Adrenal gland (tissue), 12 donors: ENCODE measurements around the gene NMT1. TPM values are rescaled to one million over a fixed set of nuclear protein-coding genes. Genes with fewer than 3 reads are reported as not detected.

Experiments
- DNase-seq, 7 donors: peaks; one replicate each; pipeline ENCODE4 v3.0.0-alpha.2; 2019 to 2020
- H3K27ac ChIP-seq, 5 donors: fragments of 200-600 bp; sonication (generic) in 4 of 5; 1 replicate in 3 of 5; 2 replicates in 2 of 5; pipeline versions ENCODE4 v1.5.1 to v1.8.0; 2016 to 2020; ENCODE audit warnings: mild to moderate bottlenecking in 1 of 5
- H3K27me3 ChIP-seq: fragments of 200-600 bp; 2 replicates; pipeline ENCODE4 v1.8.0; 2021
- H3K36me3 ChIP-seq, 2 donors: fragments of 200-600 bp; replicated peaks in 1 of 2; 1 replicate in 1 of 2; 2 replicates in 1 of 2; pipeline versions ENCODE4 v1.5.1 to v1.8.0; 2018 to 2022
- H3K4me1 ChIP-seq, 2 donors: fragments of 200-600 bp; replicated peaks in 1 of 2; 1 replicate in 1 of 2; 2 replicates in 1 of 2; pipeline versions ENCODE4 v1.5.1 to v1.8.0; 2018 to 2021
- H3K4me3 ChIP-seq, 4 donors: fragments of 200-600 bp; sonication (generic) in 3 of 4; one replicate each; pipeline ENCODE4 v1.5.1; 2016 to 2018
- H3K9me3 ChIP-seq, 3 donors: fragments of 200-600 bp; sonication (generic) in 1 of 3; replicated peaks in 1 of 3; 1 replicate in 2 of 3; 2 replicates in 1 of 3; pipeline versions ENCODE4 v1.5.1 to v1.8.0; 2016 to 2021
- POLR2A ChIP-seq, 2 donors: fragments of 450-650 bp; IDR thresholded peaks; one replicate each; pipeline ENCODE4 v1.6.1; 2017; ENCODE audit warnings: antibody characterized with exemption in 2 of 2, mild to moderate bottlenecking in 2 of 2, moderate library complexity in 1 of 2
- WGBS, 4 donors: extraction: QIAGEN DNeasy Blood & Tissue Kit in 2 of 4; methylation state at CpG; one replicate each; pipeline versions ENCODE4 v1.1.5 to v1.1.7; 2013 to 2017; 5-methylcytosine and 5-hydroxymethylcytosine counted together
- intact Hi-C, 2 donors: fragments of 100-400 bp; cut with DNase I; formaldehyde crosslinking; loops; one replicate each; pipeline versions ENCODE4 v1.14.1 to v1.15.0; 2022 to 2023
- polyA plus RNA-seq, 3 donors: library from polyadenylated mRNA; stranded (reverse); fragments of 200-250 nt in 2 of 3; fragments of 350-450 nt in 1 of 3; fragmentation: Illumina TruSeq in 1 of 3; extraction: RNeasy Lipid Tissue Mini Kit (QIAGEN cat#74804) in 1 of 3; gene quantifications; one replicate each; pipeline ENCODE4 v1.2.3, GENCODE V29; 2013 to 2014
- total RNA-seq, 9 donors: library from RNA; depleted of rRNA in 4 of 9; stranded (reverse); fragments of >200 nt in 4 of 9; fragments of 120-200 nt in 1 of 9; fragmentation: NEBNext Ultra II Directional in 1 of 9; extraction: Animal tissue kit (Norgen Biotek cat#: 25700) in 1 of 9; gene quantifications; one replicate each; pipeline versions ENCODE4 v1.1.0 to v1.2.4, GENCODE V29; 2013 to 2023
- TF ChIP-seq, protein P1 (sequence below), 6 experiments: fragments of 450-650 bp in 4 of 6; fragments of 200-600 bp in 2 of 6; sonication (generic) in 1 of 6; IDR thresholded peaks; 1 replicate in 5 of 6; 2 replicates in 1 of 6; pipeline versions ENCODE4 v1.5.1 to v1.8.0; 2016 to 2021; ENCODE audit warnings: antibody characterized with exemption in 6 of 6, mild to moderate bottlenecking in 2 of 6, moderate library complexity in 1 of 6
- donor health status: healthy with polysubstance abuse.
- donor health status: Bipolar disorder and iron deficiency.
- donor health status: DM: yes; HTN: yes; CAD: no.
- donor health status: DM: no; HTN: no; CAD: no.
- donor health status: DM: no; HTN: no; CAD: no.
- donor health status: DM: yes; HTN: yes; CAD: no.

NMT1 gene
- total and polyA plus RNA-seq, 12 donors, result 85.9 to 174 (median 136) TPM

DNA sequence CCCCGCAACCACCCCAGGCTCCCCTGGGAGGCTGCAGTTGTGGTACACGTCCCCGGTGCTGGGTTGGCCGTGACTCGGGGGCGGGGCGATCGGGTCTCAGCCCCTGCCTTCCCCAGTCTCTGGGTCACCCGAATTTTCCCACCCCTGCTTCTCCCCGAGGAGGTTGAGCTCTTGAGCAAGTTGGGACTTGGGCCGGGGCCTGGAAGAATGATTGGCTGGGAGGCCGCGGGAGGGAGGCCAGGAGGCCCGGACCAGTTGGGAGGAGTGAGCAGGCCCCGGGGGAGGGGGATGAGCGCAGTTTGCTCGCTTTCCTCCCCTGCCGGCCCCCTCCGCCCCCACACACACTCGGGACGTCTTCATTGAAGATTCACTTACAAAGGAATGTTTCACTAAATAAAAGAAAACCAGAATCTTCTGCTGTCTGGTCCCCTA lies 82.7 kb downstream of the NMT1 start:
- TF ChIP-seq, protein P1, sequence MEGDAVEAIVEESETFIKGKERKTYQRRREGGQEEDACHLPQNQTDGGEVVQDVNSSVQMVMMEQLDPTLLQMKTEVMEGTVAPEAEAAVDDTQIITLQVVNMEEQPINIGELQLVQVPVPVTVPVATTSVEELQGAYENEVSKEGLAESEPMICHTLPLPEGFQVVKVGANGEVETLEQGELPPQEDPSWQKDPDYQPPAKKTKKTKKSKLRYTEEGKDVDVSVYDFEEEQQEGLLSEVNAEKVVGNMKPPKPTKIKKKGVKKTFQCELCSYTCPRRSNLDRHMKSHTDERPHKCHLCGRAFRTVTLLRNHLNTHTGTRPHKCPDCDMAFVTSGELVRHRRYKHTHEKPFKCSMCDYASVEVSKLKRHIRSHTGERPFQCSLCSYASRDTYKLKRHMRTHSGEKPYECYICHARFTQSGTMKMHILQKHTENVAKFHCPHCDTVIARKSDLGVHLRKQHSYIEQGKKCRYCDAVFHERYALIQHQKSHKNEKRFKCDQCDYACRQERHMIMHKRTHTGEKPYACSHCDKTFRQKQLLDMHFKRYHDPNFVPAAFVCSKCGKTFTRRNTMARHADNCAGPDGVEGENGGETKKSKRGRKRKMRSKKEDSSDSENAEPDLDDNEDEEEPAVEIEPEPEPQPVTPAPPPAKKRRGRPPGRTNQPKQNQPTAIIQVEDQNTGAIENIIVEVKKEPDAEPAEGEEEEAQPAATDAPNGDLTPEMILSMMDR (IDR thresholded peaks at IDR 0.05), result peak in 1 of 6 experiments; percentile 18
- peak in 1 of 2 donors; percentile 40 for TF ChIP-seq POLR2A (IDR thresholded peaks at IDR 0.05)
- intact Hi-C loops, result no loop called here
- H3K27me3 ChIP-seq, result no peaks in the 10 kb centered on the region
- peak overlapping the region; percentile 60 to 99 (median 84) for H3K27ac ChIP-seq
- peaks cover 25 to 30% of the 10 kb centered on the region in 2 donors for H3K4me1 ChIP-seq
- no peaks in the 10 kb centered on the region for H3K36me3 ChIP-seq
- DNase-seq, result peak; percentile 82 to 93 (median 92)
- peak overlapping the region in 2 of 4 donors; percentile 11 to 60 for H3K4me3 ChIP-seq
- WGBS, 4 donors, result 2 to 7% (median 4%) methylated on average over 10 to 21 of the region's 21 CpGs
- H3K9me3 ChIP-seq, result no peaks in the 10 kb centered on the region

DNA sequence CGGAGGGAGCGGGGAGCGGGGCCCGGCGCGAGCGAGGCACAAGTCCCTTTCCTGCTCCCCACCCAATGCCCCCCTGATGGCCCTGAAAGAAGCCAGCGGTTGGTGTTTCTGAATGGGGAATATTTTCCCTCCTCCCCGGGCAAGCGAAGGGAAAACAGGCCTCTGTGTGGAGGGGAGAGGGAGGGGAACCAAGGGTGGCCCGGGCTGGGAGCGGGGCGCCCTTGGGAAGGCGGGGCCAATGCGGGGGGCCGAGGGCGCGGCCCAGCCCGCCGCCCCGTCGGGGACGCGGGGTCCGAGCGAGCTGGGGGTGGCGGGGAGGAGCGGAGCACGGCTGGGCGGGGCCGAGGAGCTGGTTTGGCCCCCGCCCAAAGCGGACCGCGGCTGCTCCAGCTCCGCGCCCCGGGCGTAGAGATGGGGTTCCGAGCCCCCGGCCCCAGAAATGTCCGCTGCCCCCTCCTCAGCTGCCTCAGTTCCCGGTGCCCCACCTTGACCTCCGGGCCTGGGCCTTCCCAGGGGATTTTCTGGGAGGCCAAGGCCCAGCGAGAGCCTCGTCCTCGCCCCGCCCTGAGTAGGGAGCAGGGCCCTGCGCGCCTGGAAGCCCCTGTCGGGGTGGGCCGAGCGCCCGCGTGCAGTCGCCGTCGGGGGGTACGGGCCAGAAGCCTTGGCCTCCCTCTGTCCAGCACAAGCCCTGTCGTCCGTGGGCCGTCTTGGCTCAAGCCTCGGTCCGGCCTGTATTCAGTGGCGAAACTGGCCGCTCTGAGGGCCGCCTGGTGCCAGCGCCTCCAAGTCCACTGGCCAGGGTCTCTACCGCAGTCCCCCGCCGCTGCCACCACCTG lies 83.3 kb downstream of the NMT1 start:
- Histone ChIP-seq H3K36me3 (no peaks in the 10 kb centered on the region), H3K9me3 (no peaks in the 10 kb centered on the region), H3K4me1 (peaks cover 25 to 30% of the 10 kb centered on the region in 2 donors), H3K4me3 (peak overlapping the region in 2 of 4 donors; percentile 11 to 60), H3K27ac (peak overlapping the region; percentile 60 to 99 (median 84)), H3K27me3 (no peaks in the 10 kb centered on the region)
- peak in 4 of 7 donors; percentile 62 to 74 (median 62) for DNase-seq
- intact Hi-C loops, result no loop called here
- WGBS, 4 donors, result 4 to 21% (median 12%) methylated on average over 11 to 70 of the region's 71 CpGs
- TF ChIP-seq, protein P1 (IDR thresholded peaks at IDR 0.05), result no peak
- TF ChIP-seq POLR2A (IDR thresholded peaks at IDR 0.05), result no peak

DNA sequence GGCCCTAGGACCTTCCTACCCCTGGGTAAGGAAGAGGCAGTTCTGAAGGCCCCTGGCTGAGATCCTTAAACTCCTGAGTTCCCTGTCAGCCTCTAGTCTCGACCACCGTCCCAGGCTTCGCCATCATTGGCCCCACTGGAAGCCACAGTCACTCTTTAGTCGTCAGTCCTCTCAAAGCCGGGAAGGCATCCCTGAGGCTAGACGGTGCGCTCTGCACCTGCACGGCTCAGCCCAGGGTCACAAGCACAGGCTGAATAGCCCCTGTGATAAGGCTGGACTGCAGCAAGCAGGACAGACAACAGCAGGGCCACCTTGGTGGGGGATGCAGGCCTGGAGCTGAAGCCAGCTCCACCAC lies 83.9 kb downstream of the NMT1 start:
- H3K9me3 ChIP-seq, result no peaks in the 10 kb centered on the region
- no peak for DNase-seq
- peaks cover 25 to 30% of the 10 kb centered on the region in 2 donors for H3K4me1 ChIP-seq
- TF ChIP-seq, protein P1 (IDR thresholded peaks at IDR 0.05), result no peak
- no peak for TF ChIP-seq POLR2A (IDR thresholded peaks at IDR 0.05)
- H3K27ac ChIP-seq, result peak overlapping the region; percentile 60 to 99 (median 84)
- intact Hi-C loops, result no loop called here
- no peaks in the 10 kb centered on the region for H3K36me3 ChIP-seq
- H3K27me3 ChIP-seq, result no peaks in the 10 kb centered on the region
- H3K4me3 ChIP-seq, result peak overlapping the region in 1 of 4 donors; percentile 60
- WGBS, 4 donors, result 68 to 75% (median 69%) methylated on average over 5 to 8 of the region's 8 CpGs

DNA sequence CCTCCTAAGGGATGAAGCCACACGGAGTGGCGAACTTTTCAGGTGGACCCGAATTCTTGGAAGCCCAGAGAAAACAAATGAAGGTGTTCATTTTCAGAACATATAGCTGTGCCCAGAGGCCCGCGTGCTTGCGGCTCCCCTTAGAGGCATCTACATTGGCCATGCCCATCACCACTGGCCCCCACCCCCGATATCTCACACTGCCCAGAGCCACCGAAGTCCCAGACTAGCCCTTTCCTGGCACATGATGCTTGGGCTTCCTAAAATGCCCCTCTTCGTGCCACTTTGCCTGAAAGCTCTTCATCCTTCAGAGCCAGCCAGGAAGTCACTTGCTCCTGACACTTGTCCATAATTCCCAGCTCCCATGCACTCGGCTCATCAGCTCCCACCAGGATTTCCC lies 85.0 kb downstream of the NMT1 start:
- H3K4me3 ChIP-seq, result no peak overlapping the region
- peaks cover 32 to 38% of the 10 kb centered on the region in 2 donors for H3K4me1 ChIP-seq
- 85 to 90% (median 88%) methylated on average over 7 to 10 of the region's 10 CpGs for WGBS, 4 donors
- no peaks in the 10 kb centered on the region for H3K36me3 ChIP-seq
- peak overlapping the region; percentile 86 to 99 (median 96) for H3K27ac ChIP-seq
- H3K27me3 ChIP-seq, result no peaks in the 10 kb centered on the region
- peak in 4 of 7 donors; percentile 33 to 62 (median 50) for DNase-seq
- TF ChIP-seq, protein P1 (IDR thresholded peaks at IDR 0.05), result no peak
- no peak for TF ChIP-seq POLR2A (IDR thresholded peaks at IDR 0.05)
- H3K9me3 ChIP-seq, result no peaks in the 10 kb centered on the region
- intact Hi-C loops, result no loop called here
